HepG2 (cell line): ENCODE measurements around the gene PPP1R9B. TPM values are rescaled to one million over a fixed set of nuclear protein-coding genes. Genes with fewer than 3 reads are reported as not detected.
A peak's percentile ranks its signal among the peaks of the same experiment; 100 is the strongest.

Source experiments
- BRD4 ChIP-seq: sonication (generic); formaldehyde crosslinking; IDR thresholded peaks from 2 replicates; pipeline ENCODE4 v1.4.0; 2020; ENCODE audit warnings: missing genetic modification reagents
- CHD2 ChIP-seq: IDR thresholded peaks from 2 replicates; pipeline ENCODE4 v1.6.1; 2011; ENCODE audit warnings: low read depth, low read length, improper control_type of control experiment
- DR1 ChIP-seq: sonication (generic); formaldehyde crosslinking; IDR thresholded peaks from 2 replicates; pipeline ENCODE4 v1.8.0; 2021; ENCODE audit warnings: mild to moderate bottlenecking, missing genetic modification reagents, inconsistent platforms
- EHMT2 ChIP-seq: fragments of 200-600 bp; sonication (generic); IDR thresholded peaks from 2 replicates; pipeline ENCODE4 v1.7.0; 2017; ENCODE audit warnings: antibody characterized with exemption, low read depth, low read length, borderline replicate concordance
- HNF4A ChIP-seq: sonication (generic); formaldehyde crosslinking; IDR thresholded peaks from 2 replicates; pipeline ENCODE4 v1.4.0; 2020; ENCODE audit warnings: missing genetic modification reagents
- MAF1 ChIP-seq: sonication (generic); formaldehyde crosslinking; IDR thresholded peaks from 2 replicates; pipeline ENCODE4 v1.5.0; 2020; ENCODE audit warnings: missing genetic modification reagents, borderline replicate concordance
- MEIS2 ChIP-seq: sonication (generic); formaldehyde crosslinking; IDR thresholded peaks from 2 replicates; pipeline ENCODE4 v1.9.0; 2021; ENCODE audit warnings: mild to moderate bottlenecking, missing genetic modification reagents
- NR2C2 ChIP-seq: sonication (generic); formaldehyde crosslinking; IDR thresholded peaks from 2 replicates; pipeline ENCODE4 v1.4.0; 2020; ENCODE audit warnings: missing genetic modification reagents, mild to moderate bottlenecking, moderate library complexity, borderline replicate concordance
- PREB ChIP-seq: sonication (generic); formaldehyde crosslinking; IDR thresholded peaks from 2 replicates; pipeline ENCODE4 v1.4.0; 2020; ENCODE audit warnings: missing genetic modification reagents
- SAP130 ChIP-seq: IDR thresholded peaks from 2 replicates; pipeline ENCODE4 v1.6.1; 2016; ENCODE audit warnings: low read depth
- SP4 ChIP-seq: sonication (generic); formaldehyde crosslinking; IDR thresholded peaks from 2 replicates; pipeline ENCODE4 v1.8.1; 2023; ENCODE audit warnings: mild to moderate bottlenecking, missing genetic modification reagents
- XRCC5 ChIP-seq: fragments of 200-400 bp; formaldehyde crosslinking; optimal IDR thresholded peaks from 2 replicates; pipeline ENCODE3; 2017; ENCODE audit warnings: mild to moderate bottlenecking, low read length
- ZNF24 ChIP-seq: fragments of 450-650 bp; IDR thresholded peaks from 2 replicates; pipeline ENCODE4 v1.6.1; 2017; ENCODE audit warnings: antibody characterized with exemption, mild to moderate bottlenecking
- ZNF446 ChIP-seq: sonication (generic); formaldehyde crosslinking; IDR thresholded peaks from 2 replicates; pipeline ENCODE4 v1.5.0; 2020; ENCODE audit warnings: mild to moderate bottlenecking, missing genetic modification reagents
- ZNF615 ChIP-seq: sonication (generic); formaldehyde crosslinking; IDR thresholded peaks from 2 replicates; pipeline ENCODE4 v1.5.0; 2020; ENCODE audit warnings: mild to moderate bottlenecking, missing genetic modification reagents, borderline replicate concordance
- ZNF740 ChIP-seq: sonication (generic); formaldehyde crosslinking; IDR thresholded peaks from 2 replicates; pipeline ENCODE4 v1.4.0; 2020; ENCODE audit warnings: missing genetic modification reagents
- ZNF75D ChIP-seq: sonication (generic); formaldehyde crosslinking; IDR thresholded peaks from 2 replicates; pipeline ENCODE4 v1.8.1; 2023; ENCODE audit warnings: missing genetic modification reagents, mild to moderate bottlenecking, borderline replicate concordance
- polyA plus RNA-seq, 8 experiments: library from polyadenylated mRNA; depleted of rRNA in 3 of 8; stranded (reverse) in 7 of 8; unstranded in 1 of 8; fragments of >200 nt; fragmentation: Illumina TruSeq in 4 of 8; extraction: Trizol in 4 of 8; gene quantifications; 2 replicates each; pipeline versions ENCODE4 v1.2.1 to v1.2.3, GENCODE V29; 2011 to 2016; ENCODE audit warnings: low read depth in 4 of 8, missing spikeins in 1 of 8, mixed read lengths in 1 of 8; ENCODE audit not compliant: insufficient read depth in 1 of 8
- total RNA-seq, 5 experiments: library from RNA; depleted of rRNA; stranded (reverse); fragments of >200 nt; fragmentation: Illumina TruSeq; extraction: Trizol; gene quantifications; 2 replicates each; pipeline ENCODE4 v1.2.3, GENCODE V29; 2016; ENCODE audit warnings: low read depth in 1 of 5

The PPP1R9B gene
- total and polyA plus RNA-seq, 2 of the 13 experiments (the other 11 are each of a cell fraction or from before 2014, with no cell fraction given) = 9.4 to 15.8 TPM

GRCh38 chr17:50146927-50147665 is 3.4 kb downstream of the PPP1R9B start (continued):
- 0 out of 2 replicates have a peak, but pooled peaks have one; percentile 10 for TF ChIP-seq ZNF446 (CRISPR knock-in tag)
- peak; percentile 36; the same call in 1 of the 2 replicates for TF ChIP-seq ZNF740 (CRISPR knock-in tag)
- 0 out of 2 replicates have a peak, but pooled peaks have one; percentile 61 for TF ChIP-seq ZNF615 (CRISPR knock-in tag)
- TF ChIP-seq EHMT2 = no peak
- 0 out of 2 replicates have a peak, but pooled peaks have one; percentile 18 for TF ChIP-seq MAF1 (CRISPR knock-in tag)
- 0 out of 2 replicates have a peak, but pooled peaks have one; percentile 39 for TF ChIP-seq DR1 (CRISPR knock-in tag)
- TF ChIP-seq ZNF24 = no peak
- TF ChIP-seq NR2C2 (CRISPR knock-in tag) = peak; percentile 16; the same call in 1 of the 2 replicates
- 0 out of 2 replicates have a peak, but pooled peaks have one; percentile 0 for TF ChIP-seq HNF4A (CRISPR knock-in tag)
- TF ChIP-seq BRD4 (CRISPR knock-in tag) = no peak
- peak; percentile 31 for TF ChIP-seq XRCC5
- TF ChIP-seq PREB (CRISPR knock-in tag) = no peak
- no peak for TF ChIP-seq ZNF75D (CRISPR knock-in tag)
- TF ChIP-seq SAP130 = 0 out of 2 replicates have a peak, but pooled peaks have one; percentile 32
- 0 out of 2 replicates have a peak, but pooled peaks have one; percentile 23 for TF ChIP-seq CHD2
- TF ChIP-seq MEIS2 (CRISPR knock-in tag) = peak; percentile 54; the same call in 1 of the 2 replicates
- TF ChIP-seq SP4 (CRISPR knock-in tag) = 0 out of 2 replicates have a peak, but pooled peaks have one; percentile 24
